Neural cell (in vitro differentiated cells): Measurements from ENCODE around the gene SLC25A22. TPM values are rescaled to one million over a fixed set of nuclear protein-coding genes. Genes with fewer than 3 reads are reported as not detected.

Experiments used
- H2AFZ ChIP-seq: fragments of 200-600, 300-800 bp; sonication (generic), shearing (Covaris generic); 2 replicates; pipeline ENCODE4 v1.6.0; 2014; ENCODE audit warnings: low read depth, mild to moderate bottlenecking, antibody characterized with exemption, low read length, moderate library complexity
- H3F3A ChIP-seq: fragments of 200-600 bp; shearing (Covaris generic); 2 replicates; pipeline ENCODE4 v1.6.1; 2016; ENCODE audit warnings: mild to moderate bottlenecking, moderate library complexity, mixed read lengths, antibody characterized with exemption, low read length; ENCODE audit not compliant: insufficient read depth, poor library complexity, severe bottlenecking
- H3K27ac ChIP-seq: fragments of 200-600, 300-800 bp; sonication (generic), shearing (Covaris generic); 2 replicates; pipeline ENCODE4 v1.5.1; 2014; ENCODE audit warnings: mild to moderate bottlenecking, low read length, moderate library complexity
- H3K27me3 ChIP-seq: fragments of 300-800, 200-600 bp; sonication (generic), shearing (Covaris generic); 2 replicates; pipeline ENCODE4 v1.6.0; 2014; ENCODE audit warnings: mild to moderate bottlenecking, low read depth, low read length, moderate library complexity; ENCODE audit not compliant: insufficient read depth
- H3K36me3 ChIP-seq: fragments of 300-800, 200-600 bp; sonication (generic), shearing (Covaris generic); 2 replicates; pipeline ENCODE4 v1.5.1; 2014; ENCODE audit warnings: mild to moderate bottlenecking, antibody characterized with exemption, low read length, moderate library complexity; ENCODE audit not compliant: insufficient read depth
- H3K4me2 ChIP-seq: fragments of 300-800, 200-600 bp; sonication (generic), shearing (Covaris generic); 2 replicates; pipeline ENCODE4 v1.6.0; 2014; ENCODE audit warnings: mild to moderate bottlenecking, low read length
- H3K4me3 ChIP-seq: fragments of 300-800, 200-600 bp; sonication (generic), shearing (Covaris generic); 2 replicates; pipeline ENCODE4 v1.5.1; 2014; ENCODE audit warnings: mild to moderate bottlenecking, low read length, moderate library complexity
- H3K79me2 ChIP-seq: fragments of 200-600 bp; shearing (Covaris generic); replicated peaks from 2 replicates; pipeline ENCODE4 v1.6.0; 2014; ENCODE audit warnings: mild to moderate bottlenecking, low read length, moderate library complexity; ENCODE audit not compliant: insufficient read depth
- H3K9ac ChIP-seq: fragments of 300-800, 200-600 bp; sonication (generic), shearing (Covaris generic); 2 replicates; pipeline ENCODE4 v1.6.1; 2016; ENCODE audit warnings: mild to moderate bottlenecking, low read length, mixed read lengths
- H3K9me2 ChIP-seq: fragments of 200-600 bp; shearing (Covaris generic); 2 replicates; pipeline ENCODE4 v1.6.1; 2016; ENCODE audit warnings: mild to moderate bottlenecking, low read length, mixed read lengths; ENCODE audit not compliant: insufficient read depth
- H3K9me3 ChIP-seq: fragments of 200-600, 300-800 bp; sonication (generic), shearing (Covaris generic); 2 replicates; pipeline ENCODE4 v1.6.1; 2016; ENCODE audit warnings: mild to moderate bottlenecking, mixed run types, low read length, moderate library complexity, mixed read lengths
- H4K20me1 ChIP-seq: fragments of 200-600 bp; shearing (Covaris generic); 2 replicates; pipeline ENCODE4 v1.6.1; 2016; ENCODE audit warnings: mild to moderate bottlenecking, mixed run types; ENCODE audit not compliant: insufficient read depth
- EZH2 ChIP-seq: fragments of 200-600, 300-800 bp; shearing (Covaris generic), sonication (generic); IDR thresholded peaks from 2 replicates; pipeline ENCODE4 v1.6.1; 2014; ENCODE audit warnings: antibody characterized with exemption, low read length, borderline replicate concordance, mild to moderate bottlenecking; ENCODE audit not compliant: insufficient read depth, poor library complexity, severe bottlenecking
- MXI1 ChIP-seq: fragments of 450-650 bp; conservative IDR thresholded peaks from 2 replicates; pipeline ENCODE4 v1.6.1; 2014; ENCODE audit warnings: antibody characterized with exemption, mild to moderate bottlenecking; ENCODE audit not compliant: poor library complexity, severe bottlenecking
- polyA plus RNA-seq: library from polyadenylated mRNA; depleted of rRNA; stranded (reverse); fragments of >200 nt; gene quantifications from 2 replicates; pipeline ENCODE4 v1.2.3, GENCODE V29; 2014
- TF ChIP-seq, protein P1 (sequence below): IDR thresholded peaks from 2 replicates; pipeline ENCODE4 v1.6.1; 2012; ENCODE audit warnings: borderline replicate concordance
- TF ChIP-seq, protein P2 (sequence below): fragments of 450-650 bp; IDR thresholded peaks from 2 replicates; pipeline ENCODE4 v1.5.1; 2014; ENCODE audit warnings: antibody characterized with exemption, mild to moderate bottlenecking, moderate library complexity; ENCODE audit not compliant: poor library complexity, severe bottlenecking

SLC25A22 gene
- polyA plus RNA-seq, 1 donor from 2014 or later: 40.9 TPM

DNA sequence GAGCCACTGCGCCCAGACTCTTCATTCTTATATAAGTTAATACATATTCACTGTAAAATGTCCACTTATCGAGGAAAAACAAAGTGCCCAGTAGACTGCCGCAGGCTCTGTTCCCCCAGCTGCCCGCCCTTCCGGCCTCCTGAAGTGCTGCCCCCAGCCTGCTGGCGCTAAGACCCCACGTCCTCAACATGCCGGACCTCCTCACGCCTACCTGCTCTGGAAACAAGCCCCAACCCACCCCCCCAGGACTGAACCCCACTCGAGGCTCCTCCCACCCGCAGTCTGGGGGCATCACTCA, 21.9 kb downstream of the SLC25A22 start:
- Histone ChIP-seq H3K9me3 (no peaks in the 10 kb centered on the region), H3K27ac (no peak overlapping the region), H3F3A (no peaks in the 10 kb centered on the region), H3K36me3 (no peaks in the 10 kb centered on the region), H3K9ac (peak overlapping the region; percentile 92), H3K27me3 (no peaks in the 10 kb centered on the region), H3K9me2 (no peaks in the 10 kb centered on the region), H4K20me1 (peaks cover 3% of the 10 kb centered on the region), H2AFZ (no peak overlapping the region), H3K4me2 (peak overlapping the region; percentile 76), H3K79me2 (peaks cover 31% of the 10 kb centered on the region), H3K4me3 (peak overlapping the region; percentile 96)
- TF ChIP-seq, protein P1, sequence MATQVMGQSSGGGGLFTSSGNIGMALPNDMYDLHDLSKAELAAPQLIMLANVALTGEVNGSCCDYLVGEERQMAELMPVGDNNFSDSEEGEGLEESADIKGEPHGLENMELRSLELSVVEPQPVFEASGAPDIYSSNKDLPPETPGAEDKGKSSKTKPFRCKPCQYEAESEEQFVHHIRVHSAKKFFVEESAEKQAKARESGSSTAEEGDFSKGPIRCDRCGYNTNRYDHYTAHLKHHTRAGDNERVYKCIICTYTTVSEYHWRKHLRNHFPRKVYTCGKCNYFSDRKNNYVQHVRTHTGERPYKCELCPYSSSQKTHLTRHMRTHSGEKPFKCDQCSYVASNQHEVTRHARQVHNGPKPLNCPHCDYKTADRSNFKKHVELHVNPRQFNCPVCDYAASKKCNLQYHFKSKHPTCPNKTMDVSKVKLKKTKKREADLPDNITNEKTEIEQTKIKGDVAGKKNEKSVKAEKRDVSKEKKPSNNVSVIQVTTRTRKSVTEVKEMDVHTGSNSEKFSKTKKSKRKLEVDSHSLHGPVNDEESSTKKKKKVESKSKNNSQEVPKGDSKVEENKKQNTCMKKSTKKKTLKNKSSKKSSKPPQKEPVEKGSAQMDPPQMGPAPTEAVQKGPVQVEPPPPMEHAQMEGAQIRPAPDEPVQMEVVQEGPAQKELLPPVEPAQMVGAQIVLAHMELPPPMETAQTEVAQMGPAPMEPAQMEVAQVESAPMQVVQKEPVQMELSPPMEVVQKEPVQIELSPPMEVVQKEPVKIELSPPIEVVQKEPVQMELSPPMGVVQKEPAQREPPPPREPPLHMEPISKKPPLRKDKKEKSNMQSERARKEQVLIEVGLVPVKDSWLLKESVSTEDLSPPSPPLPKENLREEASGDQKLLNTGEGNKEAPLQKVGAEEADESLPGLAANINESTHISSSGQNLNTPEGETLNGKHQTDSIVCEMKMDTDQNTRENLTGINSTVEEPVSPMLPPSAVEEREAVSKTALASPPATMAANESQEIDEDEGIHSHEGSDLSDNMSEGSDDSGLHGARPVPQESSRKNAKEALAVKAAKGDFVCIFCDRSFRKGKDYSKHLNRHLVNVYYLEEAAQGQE: no peak

DNA sequence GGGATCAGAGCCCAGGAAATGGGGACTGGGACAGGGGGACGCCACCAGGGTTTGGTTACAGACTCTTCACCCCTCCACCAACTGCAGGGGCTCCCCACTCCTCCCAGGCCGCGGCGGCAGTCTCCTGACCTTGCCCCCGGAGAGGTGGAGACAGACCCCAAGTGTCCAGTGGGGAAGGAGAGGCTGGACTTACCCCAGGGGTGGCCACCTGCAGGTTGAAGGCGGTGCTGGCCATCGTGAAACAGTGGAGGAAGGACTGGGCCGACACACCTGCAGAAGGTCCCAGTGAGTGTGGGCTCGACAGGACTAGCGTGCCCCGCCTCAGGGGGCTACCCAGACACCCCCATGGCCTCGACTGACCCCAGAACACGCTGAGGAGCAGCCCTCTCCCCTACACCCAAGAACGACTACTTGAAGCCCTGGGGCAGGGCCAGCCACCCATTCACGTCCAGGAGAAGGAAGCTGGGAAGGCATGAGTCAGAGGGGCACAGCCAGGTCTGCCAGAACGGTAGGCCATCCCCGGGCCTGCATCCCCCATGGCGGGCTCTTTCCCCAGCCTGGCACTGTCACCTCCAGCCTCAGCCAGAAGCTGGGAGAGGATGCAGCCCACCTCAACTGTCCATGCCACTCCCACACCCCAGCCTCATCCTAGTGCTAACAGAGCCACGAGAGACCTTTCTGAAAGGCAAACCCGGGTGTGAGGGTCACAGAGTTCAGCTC, 23.0 kb downstream of the SLC25A22 start:
- Histone ChIP-seq H3K9me3 (no peaks in the 10 kb centered on the region), H3K27me3 (no peaks in the 10 kb centered on the region), H3K4me2 (no peak overlapping the region), H3F3A (no peaks in the 10 kb centered on the region), H3K27ac (no peak overlapping the region), H4K20me1 (peaks cover 3% of the 10 kb centered on the region), H3K9me2 (no peaks in the 10 kb centered on the region), H3K36me3 (no peaks in the 10 kb centered on the region), H3K9ac (no peak overlapping the region), H3K4me3 (no peak overlapping the region), H3K79me2 (peaks cover 31% of the 10 kb centered on the region), H2AFZ (no peak overlapping the region)
- no peak for TF ChIP-seq MXI1
- TF ChIP-seq, protein P2, sequence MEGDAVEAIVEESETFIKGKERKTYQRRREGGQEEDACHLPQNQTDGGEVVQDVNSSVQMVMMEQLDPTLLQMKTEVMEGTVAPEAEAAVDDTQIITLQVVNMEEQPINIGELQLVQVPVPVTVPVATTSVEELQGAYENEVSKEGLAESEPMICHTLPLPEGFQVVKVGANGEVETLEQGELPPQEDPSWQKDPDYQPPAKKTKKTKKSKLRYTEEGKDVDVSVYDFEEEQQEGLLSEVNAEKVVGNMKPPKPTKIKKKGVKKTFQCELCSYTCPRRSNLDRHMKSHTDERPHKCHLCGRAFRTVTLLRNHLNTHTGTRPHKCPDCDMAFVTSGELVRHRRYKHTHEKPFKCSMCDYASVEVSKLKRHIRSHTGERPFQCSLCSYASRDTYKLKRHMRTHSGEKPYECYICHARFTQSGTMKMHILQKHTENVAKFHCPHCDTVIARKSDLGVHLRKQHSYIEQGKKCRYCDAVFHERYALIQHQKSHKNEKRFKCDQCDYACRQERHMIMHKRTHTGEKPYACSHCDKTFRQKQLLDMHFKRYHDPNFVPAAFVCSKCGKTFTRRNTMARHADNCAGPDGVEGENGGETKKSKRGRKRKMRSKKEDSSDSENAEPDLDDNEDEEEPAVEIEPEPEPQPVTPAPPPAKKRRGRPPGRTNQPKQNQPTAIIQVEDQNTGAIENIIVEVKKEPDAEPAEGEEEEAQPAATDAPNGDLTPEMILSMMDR: no peak

DNA sequence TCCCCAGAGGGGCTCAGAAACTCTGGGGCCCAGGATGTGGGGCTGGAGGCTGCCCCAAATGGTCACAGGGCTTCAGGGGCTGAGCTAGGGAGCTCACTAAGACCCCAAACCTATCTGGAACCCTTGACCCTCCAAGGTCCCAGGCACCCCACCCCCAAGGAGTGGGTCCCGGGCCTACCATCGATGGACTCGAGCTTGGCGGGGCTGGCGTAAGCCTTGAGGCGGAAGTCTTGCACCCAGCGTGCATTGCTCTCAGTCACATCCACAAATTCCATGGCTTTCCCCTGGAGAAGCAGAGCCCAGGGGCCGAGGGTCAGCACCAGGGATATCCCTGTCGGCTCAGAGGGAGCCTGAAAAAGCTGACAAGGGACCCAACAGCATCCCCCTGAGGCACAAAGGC, 24.3 kb downstream of the SLC25A22 start:
- H3K9ac ChIP-seq: no peak overlapping the region
- no peaks in the 10 kb centered on the region for H3K27me3 ChIP-seq
- H2AFZ ChIP-seq: no peak overlapping the region
- H4K20me1 ChIP-seq: peaks cover 3% of the 10 kb centered on the region
- H3K4me2 ChIP-seq: no peak overlapping the region
- H3K36me3 ChIP-seq: no peaks in the 10 kb centered on the region
- no peaks in the 10 kb centered on the region for H3K9me2 ChIP-seq
- H3K79me2 ChIP-seq: peaks cover 31% of the 10 kb centered on the region
- H3K4me3 ChIP-seq: no peak overlapping the region
- no peak for TF ChIP-seq EZH2
- no peaks in the 10 kb centered on the region for H3F3A ChIP-seq
- H3K27ac ChIP-seq: no peak overlapping the region
- H3K9me3 ChIP-seq: no peaks in the 10 kb centered on the region
